ENCODE results near the gene NFIA.

DNA sequence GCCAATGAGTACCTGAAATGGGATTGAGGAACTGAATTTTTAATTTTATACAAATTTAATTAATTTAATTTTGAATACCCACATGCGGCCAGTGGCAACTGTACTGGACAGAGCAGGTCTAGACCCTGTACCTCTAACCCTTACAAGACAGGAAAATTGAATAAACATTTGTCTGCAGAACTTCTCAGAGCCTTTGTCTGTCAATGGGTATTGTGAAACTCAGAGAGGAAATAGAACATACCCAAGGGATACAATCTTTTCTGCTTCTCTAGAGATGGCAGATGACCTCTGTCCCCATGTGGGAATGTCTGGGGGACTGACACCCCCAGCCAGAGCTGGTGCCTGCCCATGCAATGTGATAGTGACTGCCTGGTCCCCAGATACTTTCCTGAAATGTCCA is 421.9 kb downstream of the NFIA start:
- TF ChIP-seq, protein P1, sequence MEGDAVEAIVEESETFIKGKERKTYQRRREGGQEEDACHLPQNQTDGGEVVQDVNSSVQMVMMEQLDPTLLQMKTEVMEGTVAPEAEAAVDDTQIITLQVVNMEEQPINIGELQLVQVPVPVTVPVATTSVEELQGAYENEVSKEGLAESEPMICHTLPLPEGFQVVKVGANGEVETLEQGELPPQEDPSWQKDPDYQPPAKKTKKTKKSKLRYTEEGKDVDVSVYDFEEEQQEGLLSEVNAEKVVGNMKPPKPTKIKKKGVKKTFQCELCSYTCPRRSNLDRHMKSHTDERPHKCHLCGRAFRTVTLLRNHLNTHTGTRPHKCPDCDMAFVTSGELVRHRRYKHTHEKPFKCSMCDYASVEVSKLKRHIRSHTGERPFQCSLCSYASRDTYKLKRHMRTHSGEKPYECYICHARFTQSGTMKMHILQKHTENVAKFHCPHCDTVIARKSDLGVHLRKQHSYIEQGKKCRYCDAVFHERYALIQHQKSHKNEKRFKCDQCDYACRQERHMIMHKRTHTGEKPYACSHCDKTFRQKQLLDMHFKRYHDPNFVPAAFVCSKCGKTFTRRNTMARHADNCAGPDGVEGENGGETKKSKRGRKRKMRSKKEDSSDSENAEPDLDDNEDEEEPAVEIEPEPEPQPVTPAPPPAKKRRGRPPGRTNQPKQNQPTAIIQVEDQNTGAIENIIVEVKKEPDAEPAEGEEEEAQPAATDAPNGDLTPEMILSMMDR (conservative IDR thresholded peaks at IDR 0.05 in 1 of 2, IDR thresholded peaks at IDR 0.05 in 1 of 2; ENCODE audit: low read depth in 1 of 2, low read length in 2 of 2): no peak
- TF ChIP-seq EZH2 (IDR thresholded peaks at IDR 0.05; ENCODE audit: low read length, missing control alignments): no peak

All from fibroblast of lung (primary cell).